Measurements from ENCODE around the gene OVOL2. TPM values are rescaled to one million over a fixed set of nuclear protein-coding genes. Genes with fewer than 3 reads are reported as not detected.
A peak's percentile ranks its signal among the peaks of the same experiment; 100 is the strongest.
"Not testable (repeated sequence)": the region's sequence is repeated elsewhere in the genome, so short reads cannot be mapped to it uniquely, and the experiment has no call there.

Gene OVOL2
- total RNA-seq: not detected

- ATAC-seq (replicated peaks in 6 of 8): peak in 5 of 8 experiments; percentile 4 to 37 (median 21)
- Histone ChIP-seq H3K27ac (no peak within 1 kb of the TSS), H3K4me3 (peak within 1 kb of the TSS; percentile 28 to 34 (median 29)), H3K4me1 (replicated peaks in 1 of 2) (peaks cover 0 to 16% of the 10 kb centered on the region in 2 donors)
- 0 to 5% (median 0%) methylated on average over 1 to 11 of the region's 73 CpGs; no CpG with 5 or more reads in 5 of the 10 experiments for WGBS, 10 experiments
- in situ Hi-C loops (cut with MboI; ENCODE audit: low pct_unique_long_range_greater_than_20kb in 2 of 9, low sequenced_read_pairs in 9 of 9, unreplicated experiment in 9 of 9): no loop called here
Measured at GRCh38 chr20:18057101-18057993, at the start of gene OVOL2. TSS of gene OVOL2 (minus strand) at chr20:18057916. CDS start at chr20:18057634, 282 bp downstream.

- Histone ChIP-seq H3K4me1 (replicated peaks in 1 of 2) (no peaks in the 10 kb centered on the region), H3K27ac (no peak overlapping the region), H3K4me3 (no peak overlapping the region)
- no peak for ATAC-seq (replicated peaks in 6 of 8)
- 50 to 100% (median 76%) methylated on average over 1 of the region's 1 CpG; no CpG with 5 or more reads in 4 of the 10 experiments for WGBS, 10 experiments
- in situ Hi-C loops (cut with MboI; ENCODE audit: low pct_unique_long_range_greater_than_20kb in 2 of 9, low sequenced_read_pairs in 9 of 9, unreplicated experiment in 9 of 9): no loop called here
Measured at GRCh38 chr20:18103497-18103896, 45.8 kb upstream of the OVOL2 start.

GRCh38 chr20:18101125-18101810 is 43.6 kb upstream of the OVOL2 start:
- peak in 2 of 8 experiments; percentile 32 to 52 for ATAC-seq (replicated peaks in 6 of 8)
- Histone ChIP-seq H3K27ac (no peak overlapping the region), H3K4me3 (no peak overlapping the region), H3K4me1 (replicated peaks in 1 of 2) (no peaks in the 10 kb centered on the region)
- 10 to 90% (median 45%) methylated on average over 1 to 5 of the region's 7 CpGs; no CpG with 5 or more reads in 2 of the 10 experiments for WGBS, 10 experiments
- in situ Hi-C loops (cut with MboI; ENCODE audit: low pct_unique_long_range_greater_than_20kb in 2 of 9, low sequenced_read_pairs in 9 of 9, unreplicated experiment in 9 of 9): no loop called here

GRCh38 chr20:18100569-18100968 is 42.9 kb upstream of the OVOL2 start:
- in situ Hi-C loops (cut with MboI; ENCODE audit: low pct_unique_long_range_greater_than_20kb in 2 of 9, low sequenced_read_pairs in 9 of 9, unreplicated experiment in 9 of 9); H3K4me1 ChIP-seq (replicated peaks in 1 of 2); H3K27ac ChIP-seq; H3K4me3 ChIP-seq; ATAC-seq (replicated peaks in 6 of 8): not testable (repeated sequence)
- 42 to 100% (median 83%) methylated on average over 1 to 11 of the region's 11 CpGs; no CpG with 5 or more reads in 1 of the 10 experiments for WGBS, 10 experiments

GRCh38 chr20:18094191-18094590 is 36.5 kb upstream of the OVOL2 start:
- Histone ChIP-seq H3K27ac (no peak overlapping the region), H3K4me1 (replicated peaks in 1 of 2) (no peaks in the 10 kb centered on the region), H3K4me3 (no peak overlapping the region)
- 33 to 80% (median 70%) methylated on average over 1 to 5 of the region's 5 CpGs; no CpG with 5 or more reads in 2 of the 10 experiments for WGBS, 10 experiments
- in situ Hi-C loops (cut with MboI; ENCODE audit: low pct_unique_long_range_greater_than_20kb in 2 of 9, low sequenced_read_pairs in 9 of 9, unreplicated experiment in 9 of 9): loop anchor here in 1 of 9 experiments (25.0 kb wide), 1 partner anchor 93 kb away; no protein-coding TSS in a partner anchor
- no peak for ATAC-seq (replicated peaks in 6 of 8)

- no peaks in the 10 kb centered on the region for H3K4me1 ChIP-seq (replicated peaks in 1 of 2)
- no peak overlapping the region for H3K4me3 ChIP-seq
- in situ Hi-C loops (cut with MboI; ENCODE audit: low pct_unique_long_range_greater_than_20kb in 2 of 9, low sequenced_read_pairs in 9 of 9, unreplicated experiment in 9 of 9): loop anchor here in 1 of 9 experiments (25.0 kb wide), 1 partner anchor 94 kb away; no protein-coding TSS in a partner anchor
- no peak for ATAC-seq (replicated peaks in 6 of 8)
- 28 to 100% (median 80%) methylated on average over 1 to 10 of the region's 10 CpGs; no CpG with 5 or more reads in 6 of the 10 experiments for WGBS, 10 experiments
- H3K27ac ChIP-seq: no peak overlapping the region
Measured at GRCh38 chr20:18093388-18093787, 35.7 kb upstream of the OVOL2 start.

GRCh38 chr20:18092890-18093289 is 35.2 kb upstream of the OVOL2 start:
- Histone ChIP-seq H3K4me1 (replicated peaks in 1 of 2) (no peaks in the 10 kb centered on the region), H3K27ac (no peak overlapping the region), H3K4me3 (no peak overlapping the region)
- WGBS, 10 experiments: 40 to 91% (median 65%) methylated on average over 2 to 4 of the region's 8 CpGs; no CpG with 5 or more reads in 4 of the 10 experiments
- no peak for ATAC-seq (replicated peaks in 6 of 8)
- in situ Hi-C loops (cut with MboI; ENCODE audit: low pct_unique_long_range_greater_than_20kb in 2 of 9, low sequenced_read_pairs in 9 of 9, unreplicated experiment in 9 of 9): loop anchor here in 1 of 9 experiments (25.0 kb wide), 1 partner anchor 94 kb away; no protein-coding TSS in a partner anchor

GRCh38 chr20:18091623-18092022 is 33.9 kb upstream of the OVOL2 start:
- 0 to 83% (median 57%) methylated on average over 1 to 7 of the region's 7 CpGs for WGBS, 10 experiments
- no peaks in the 10 kb centered on the region for H3K4me1 ChIP-seq (replicated peaks in 1 of 2)
- H3K27ac ChIP-seq: no peak overlapping the region
- H3K4me3 ChIP-seq: no peak overlapping the region
- peak in 2 of 8 experiments; percentile 74 to 99 for ATAC-seq (replicated peaks in 6 of 8)
- in situ Hi-C loops (cut with MboI; ENCODE audit: low pct_unique_long_range_greater_than_20kb in 2 of 9, low sequenced_read_pairs in 9 of 9, unreplicated experiment in 9 of 9): loop anchor here in 1 of 9 experiments (25.0 kb wide), 1 partner anchor 96 kb away; no protein-coding TSS in a partner anchor

- Histone ChIP-seq H3K4me3 (no peak overlapping the region), H3K4me1 (replicated peaks in 1 of 2) (no peaks in the 10 kb centered on the region), H3K27ac (no peak overlapping the region)
- in situ Hi-C loops (cut with MboI; ENCODE audit: low pct_unique_long_range_greater_than_20kb in 2 of 9, low sequenced_read_pairs in 9 of 9, unreplicated experiment in 9 of 9): loop anchor here in 1 of 9 experiments (25.0 kb wide), 1 partner anchor 97 kb away; no protein-coding TSS in a partner anchor
- WGBS, 10 experiments: 73 to 100% (median 92%) methylated on average over 1 to 6 of the region's 10 CpGs; no CpG with 5 or more reads in 4 of the 10 experiments
- ATAC-seq (replicated peaks in 6 of 8): no peak
Measured at GRCh38 chr20:18090477-18090876, 32.8 kb upstream of the OVOL2 start.

GRCh38 chr20:18090044-18090443 is 32.3 kb upstream of the OVOL2 start:
- in situ Hi-C loops (cut with MboI; ENCODE audit: low pct_unique_long_range_greater_than_20kb in 2 of 9, low sequenced_read_pairs in 9 of 9, unreplicated experiment in 9 of 9): loop anchor here in 1 of 9 experiments (25.0 kb wide), 1 partner anchor 97 kb away; no protein-coding TSS in a partner anchor
- Histone ChIP-seq H3K4me1 (replicated peaks in 1 of 2) (no peaks in the 10 kb centered on the region), H3K4me3 (no peak overlapping the region), H3K27ac (no peak overlapping the region)
- no peak for ATAC-seq (replicated peaks in 6 of 8)
- WGBS, 10 experiments: 0 to 78% (median 47%) methylated on average over 1 to 3 of the region's 3 CpGs; no CpG with 5 or more reads in 1 of the 10 experiments

GRCh38 chr20:18088841-18089240 is 31.1 kb upstream of the OVOL2 start:
- H3K4me3 ChIP-seq; ATAC-seq (replicated peaks in 6 of 8); H3K4me1 ChIP-seq (replicated peaks in 1 of 2); H3K27ac ChIP-seq: not testable (repeated sequence)
- in situ Hi-C loops (cut with MboI; ENCODE audit: low pct_unique_long_range_greater_than_20kb in 2 of 9, low sequenced_read_pairs in 9 of 9, unreplicated experiment in 9 of 9): loop anchor here in 1 of 9 experiments (25.0 kb wide), 1 partner anchor 98 kb away; no protein-coding TSS in a partner anchor
- 20 to 100% (median 75%) methylated on average over 1 to 8 of the region's 11 CpGs; no CpG with 5 or more reads in 2 of the 10 experiments for WGBS, 10 experiments

GRCh38 chr20:18088298-18088697 is 30.6 kb upstream of the OVOL2 start:
- in situ Hi-C loops (cut with MboI; ENCODE audit: low pct_unique_long_range_greater_than_20kb in 2 of 9, low sequenced_read_pairs in 9 of 9, unreplicated experiment in 9 of 9): loop anchor here in 1 of 9 experiments (25.0 kb wide), 1 partner anchor 99 kb away; no protein-coding TSS in a partner anchor
- H3K4me1 ChIP-seq (replicated peaks in 1 of 2); ATAC-seq (replicated peaks in 6 of 8); H3K4me3 ChIP-seq; H3K27ac ChIP-seq: not testable (repeated sequence)
- WGBS, 10 experiments: 0 to 82% (median 55%) methylated on average over 1 to 3 of the region's 3 CpGs; no CpG with 5 or more reads in 4 of the 10 experiments

Measured in motor neuron (in vitro differentiated cells).